OCI-LY3 (cell line): Measurements from ENCODE around the gene NDUFB2.
"Not testable (repeated sequence)": the region's sequence is repeated elsewhere in the genome, so short reads cannot be mapped to it uniquely, and the experiment has no call there.

ENCODE experiments used
- H2AFZ ChIP-seq: fragments of 200-600, 300-600 bp; shearing (Covaris generic); 2 replicates; pipeline ENCODE4 v1.6.0; 2014; ENCODE audit warnings: antibody characterized with exemption, low read depth, low read length
- H3K27ac ChIP-seq: fragments of 200-600, 300-600 bp; sonication (generic); 2 replicates; pipeline ENCODE4 v1.5.1; 2014; ENCODE audit warnings: mild to moderate bottlenecking, low read length, moderate library complexity, mixed read lengths
- H3K27me3 ChIP-seq: fragments of 200-600, 300-600 bp; sonication (generic); 2 replicates; pipeline ENCODE4 v1.6.1; 2014; ENCODE audit warnings: low read depth, low read length, mixed read lengths
- H3K36me3 ChIP-seq: fragments of 200-600, 300-600 bp; sonication (generic); replicated peaks from 2 replicates; pipeline ENCODE3; 2014; ENCODE audit warnings: low read depth, low read length, mixed read lengths
- H3K4me1 ChIP-seq: fragments of 300-600, 200-600 bp; sonication (generic); 2 replicates; pipeline ENCODE4 v1.6.1; 2014; ENCODE audit warnings: low read length, mixed read lengths
- H3K4me2 ChIP-seq: fragments of 200-600, 300-600 bp; sonication (generic); 2 replicates; pipeline ENCODE4 v1.6.1; 2014; ENCODE audit warnings: low read length, mixed read lengths
- H3K4me3 ChIP-seq: fragments of 300-600, 200-600 bp; sonication (generic); 2 replicates; pipeline ENCODE4 v1.5.1; 2014; ENCODE audit warnings: antibody characterized with exemption, mild to moderate bottlenecking, low read length, moderate library complexity
- H3K79me2 ChIP-seq: fragments of 300-600, 200-600 bp; shearing (Covaris generic); 2 replicates; pipeline ENCODE4 v1.6.1; 2014; ENCODE audit warnings: mild to moderate bottlenecking, low read length, mixed read lengths
- H3K9ac ChIP-seq: fragments of 300-600, 200-600 bp; shearing (Covaris generic); 2 replicates; pipeline ENCODE4 v1.6.0; 2014; ENCODE audit warnings: mild to moderate bottlenecking, low read length, moderate library complexity
- H3K9me3 ChIP-seq: fragments of 200-600, 300-600 bp; shearing (Covaris generic); 2 replicates; pipeline ENCODE4 v1.6.1; 2014; ENCODE audit warnings: low read length, mixed read lengths; ENCODE audit not compliant: insufficient read depth
- H4K20me1 ChIP-seq: fragments of 200-600, 300-600 bp; sonication (generic); 2 replicates; pipeline ENCODE4 v1.6.1; 2016; ENCODE audit warnings: low read length, mixed read lengths; ENCODE audit not compliant: insufficient read depth
- EZH2phosphoT487 ChIP-seq: fragments of 200-600 bp; shearing (Covaris generic); IDR thresholded peaks from 2 replicates; pipeline ENCODE4 v1.6.1; 2018; ENCODE audit warnings: antibody characterized with exemption, mixed run types, low read depth
- TF ChIP-seq, protein P1 (sequence below): fragments of 200-600, 300-600 bp; sonication (generic); IDR thresholded peaks from 2 replicates; pipeline ENCODE4 v1.5.1; 2014; ENCODE audit warnings: antibody characterized with exemption, low read length, low read depth

The NDUFB2 gene

GRCh38 chr7:140659856-140660255 is 36.7 kb upstream of the NDUFB2 start:
- no peaks in the 10 kb centered on the region for H3K79me2 ChIP-seq
- H2AFZ ChIP-seq, result no peak overlapping the region
- H3K4me1 ChIP-seq, result peaks cover 15% of the 10 kb centered on the region
- TF ChIP-seq, protein P1, sequence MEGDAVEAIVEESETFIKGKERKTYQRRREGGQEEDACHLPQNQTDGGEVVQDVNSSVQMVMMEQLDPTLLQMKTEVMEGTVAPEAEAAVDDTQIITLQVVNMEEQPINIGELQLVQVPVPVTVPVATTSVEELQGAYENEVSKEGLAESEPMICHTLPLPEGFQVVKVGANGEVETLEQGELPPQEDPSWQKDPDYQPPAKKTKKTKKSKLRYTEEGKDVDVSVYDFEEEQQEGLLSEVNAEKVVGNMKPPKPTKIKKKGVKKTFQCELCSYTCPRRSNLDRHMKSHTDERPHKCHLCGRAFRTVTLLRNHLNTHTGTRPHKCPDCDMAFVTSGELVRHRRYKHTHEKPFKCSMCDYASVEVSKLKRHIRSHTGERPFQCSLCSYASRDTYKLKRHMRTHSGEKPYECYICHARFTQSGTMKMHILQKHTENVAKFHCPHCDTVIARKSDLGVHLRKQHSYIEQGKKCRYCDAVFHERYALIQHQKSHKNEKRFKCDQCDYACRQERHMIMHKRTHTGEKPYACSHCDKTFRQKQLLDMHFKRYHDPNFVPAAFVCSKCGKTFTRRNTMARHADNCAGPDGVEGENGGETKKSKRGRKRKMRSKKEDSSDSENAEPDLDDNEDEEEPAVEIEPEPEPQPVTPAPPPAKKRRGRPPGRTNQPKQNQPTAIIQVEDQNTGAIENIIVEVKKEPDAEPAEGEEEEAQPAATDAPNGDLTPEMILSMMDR, result no peak
- TF ChIP-seq EZH2phosphoT487, result no peak
- no peaks in the 10 kb centered on the region for H3K9me3 ChIP-seq
- no peak overlapping the region for H3K27ac ChIP-seq
- H3K27me3 ChIP-seq, result 0 out of 2 replicates have a peak, but pooled peaks cover 7% of the 10 kb centered on the region
- H3K36me3 ChIP-seq, result no peaks in the 10 kb centered on the region
- H3K4me2 ChIP-seq, result no peak overlapping the region
- no peaks in the 10 kb centered on the region for H4K20me1 ChIP-seq
- H3K9ac ChIP-seq, result no peak overlapping the region
- no peak overlapping the region for H3K4me3 ChIP-seq

- Histone ChIP-seq H3K79me2 (no peaks in the 10 kb centered on the region), H3K4me3 (no peak overlapping the region), H3K4me2 (no peak overlapping the region), H4K20me1 (no peaks in the 10 kb centered on the region), H3K27ac (no peak overlapping the region), H3K9ac (no peak overlapping the region), H3K9me3 (no peaks in the 10 kb centered on the region), H2AFZ (no peak overlapping the region), H3K27me3 (0 out of 2 replicates have a peak, but pooled peaks cover 7% of the 10 kb centered on the region), H3K4me1 (peaks cover 12% of the 10 kb centered on the region), H3K36me3 (no peaks in the 10 kb centered on the region)
- no peak for TF ChIP-seq EZH2phosphoT487
- TF ChIP-seq, protein P1, result peak; percentile 25; the same call in 1 of the 2 replicates
Measured at GRCh38 chr7:140661124-140661523, 35.4 kb upstream of the NDUFB2 start.

- not testable (repeated sequence) for H3K4me3 ChIP-seq, H4K20me1 ChIP-seq, H2AFZ ChIP-seq, H3K79me2 ChIP-seq, H3K27ac ChIP-seq, H3K27me3 ChIP-seq, H3K4me1 ChIP-seq, H3K9me3 ChIP-seq, H3K36me3 ChIP-seq, H3K4me2 ChIP-seq, H3K9ac ChIP-seq
Measured at GRCh38 chr7:140662938-140663337, 33.6 kb upstream of the NDUFB2 start.

GRCh38 chr7:140667476-140667875 is 29.0 kb upstream of the NDUFB2 start:
- peaks cover 5% of the 10 kb centered on the region for H3K4me1 ChIP-seq
- H4K20me1 ChIP-seq, result no peaks in the 10 kb centered on the region
- no peak overlapping the region for H3K27ac ChIP-seq
- H2AFZ ChIP-seq, result no peak overlapping the region
- no peak overlapping the region for H3K4me3 ChIP-seq
- H3K4me2 ChIP-seq, result no peak overlapping the region
- H3K79me2 ChIP-seq, result no peaks in the 10 kb centered on the region
- no peaks in the 10 kb centered on the region for H3K27me3 ChIP-seq
- no peaks in the 10 kb centered on the region for H3K36me3 ChIP-seq
- H3K9me3 ChIP-seq, result no peaks in the 10 kb centered on the region
- no peak overlapping the region for H3K9ac ChIP-seq
- TF ChIP-seq, protein P1, result no peak
- no peak for TF ChIP-seq EZH2phosphoT487

DNA sequence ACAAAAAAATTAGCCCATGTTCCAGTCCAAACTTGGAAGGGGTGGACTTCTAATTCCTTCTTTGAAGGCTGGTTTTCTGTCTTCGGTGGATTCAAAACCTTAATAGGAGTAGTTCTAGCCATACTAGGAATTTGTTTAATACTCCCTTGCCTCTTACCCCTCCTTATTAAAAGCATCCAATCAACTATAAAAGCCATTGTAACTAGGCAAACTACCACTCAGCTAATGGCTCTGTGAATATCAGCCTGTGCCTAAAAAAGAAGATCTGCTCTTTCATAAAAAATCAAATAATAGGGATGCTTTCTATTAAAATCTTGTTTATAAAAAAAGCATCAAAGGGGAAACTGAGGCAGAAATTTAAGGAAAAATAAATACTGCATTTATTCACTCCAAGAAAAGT is 27.9 kb upstream of the NDUFB2 start:
- H3K27ac ChIP-seq, result no peak overlapping the region
- no peak overlapping the region for H3K9ac ChIP-seq
- no peaks in the 10 kb centered on the region for H4K20me1 ChIP-seq
- TF ChIP-seq, protein P1, result no peak
- TF ChIP-seq EZH2phosphoT487, result no peak
- H2AFZ ChIP-seq, result no peak overlapping the region
- H3K4me1 ChIP-seq, result peaks cover 7% of the 10 kb centered on the region
- H3K27me3 ChIP-seq, result no peaks in the 10 kb centered on the region
- no peaks in the 10 kb centered on the region for H3K9me3 ChIP-seq
- H3K4me3 ChIP-seq, result no peak overlapping the region
- no peak overlapping the region for H3K4me2 ChIP-seq
- H3K79me2 ChIP-seq, result no peaks in the 10 kb centered on the region
- no peaks in the 10 kb centered on the region for H3K36me3 ChIP-seq
